Measurements from ENCODE around the gene PIK3R1.

DNA sequence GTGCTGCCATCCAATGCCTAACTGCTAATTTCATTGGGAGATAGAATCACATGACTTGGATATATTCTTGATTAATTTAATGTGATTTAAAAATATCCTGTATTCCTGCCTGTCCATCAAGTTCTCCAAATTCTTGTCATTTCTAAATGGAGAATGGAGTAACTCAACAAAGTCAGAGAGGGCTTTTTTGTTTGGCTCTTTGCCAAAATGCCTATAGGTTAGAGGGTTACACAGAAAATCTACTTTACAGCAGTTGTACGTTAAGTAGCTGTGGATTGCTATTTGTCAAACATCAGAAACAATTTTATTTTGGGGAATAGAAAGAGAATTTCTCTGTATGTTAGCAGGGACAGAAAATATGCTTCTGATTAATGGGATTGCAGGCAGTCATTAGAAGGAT is 5.9 kb downstream of the PIK3R1 start:
- TF ChIP-seq, protein P1, sequence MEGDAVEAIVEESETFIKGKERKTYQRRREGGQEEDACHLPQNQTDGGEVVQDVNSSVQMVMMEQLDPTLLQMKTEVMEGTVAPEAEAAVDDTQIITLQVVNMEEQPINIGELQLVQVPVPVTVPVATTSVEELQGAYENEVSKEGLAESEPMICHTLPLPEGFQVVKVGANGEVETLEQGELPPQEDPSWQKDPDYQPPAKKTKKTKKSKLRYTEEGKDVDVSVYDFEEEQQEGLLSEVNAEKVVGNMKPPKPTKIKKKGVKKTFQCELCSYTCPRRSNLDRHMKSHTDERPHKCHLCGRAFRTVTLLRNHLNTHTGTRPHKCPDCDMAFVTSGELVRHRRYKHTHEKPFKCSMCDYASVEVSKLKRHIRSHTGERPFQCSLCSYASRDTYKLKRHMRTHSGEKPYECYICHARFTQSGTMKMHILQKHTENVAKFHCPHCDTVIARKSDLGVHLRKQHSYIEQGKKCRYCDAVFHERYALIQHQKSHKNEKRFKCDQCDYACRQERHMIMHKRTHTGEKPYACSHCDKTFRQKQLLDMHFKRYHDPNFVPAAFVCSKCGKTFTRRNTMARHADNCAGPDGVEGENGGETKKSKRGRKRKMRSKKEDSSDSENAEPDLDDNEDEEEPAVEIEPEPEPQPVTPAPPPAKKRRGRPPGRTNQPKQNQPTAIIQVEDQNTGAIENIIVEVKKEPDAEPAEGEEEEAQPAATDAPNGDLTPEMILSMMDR (IDR thresholded peaks at IDR 0.05; ENCODE audit: borderline replicate concordance, extremely low read depth, low read length, poor library complexity, severe bottlenecking), result no peak
- TF ChIP-seq EZH2 (IDR thresholded peaks at IDR 0.05; ENCODE audit: borderline replicate concordance, low read depth, low read length, severe bottlenecking), result no peak
